HEK293T (cell line): ENCODE measurements around the gene LRRC1.

Experiments used
- CTCF ChIA-PET: fragments of 350-600 bp; formaldehyde crosslinking; extraction: SDS; loops from one replicate; lab custom pipeline; 2021; ENCODE audit warnings: antibody characterized with exemption, inconsistent platforms; lab: Yijun Ruan, JAX
- POLR2A ChIA-PET: fragments of 350-600 bp; formaldehyde crosslinking; extraction: SDS; loops from one replicate; lab custom pipeline; 2020; ENCODE audit warnings: antibody characterized with exemption, inconsistent platforms; lab: Yijun Ruan, JAX
- DNase-seq: peaks from one replicate; pipeline ENCODE4 v3.0.0; 2012; ENCODE audit warnings: mixed read lengths; ENCODE audit errors: extremely low spot score
- ARNT ChIP-seq: fragments of 450-650 bp; IDR thresholded peaks from 2 replicates; pipeline ENCODE4 v1.6.1; 2017; ENCODE audit warnings: mild to moderate bottlenecking
- BHLHE40 ChIP-seq: fragments of 450-650 bp; IDR thresholded peaks from 2 replicates; pipeline ENCODE4 v1.6.1; 2016; ENCODE audit warnings: mild to moderate bottlenecking, moderate library complexity, borderline replicate concordance
- CTBP1 ChIP-seq: fragments of 450-650 bp; IDR thresholded peaks from 2 replicates; pipeline ENCODE4 v1.6.1; 2016; ENCODE audit warnings: borderline replicate concordance
- ELF4 ChIP-seq: fragments of 450-650 bp; IDR thresholded peaks from 2 replicates; pipeline ENCODE4 v1.6.1; 2017; ENCODE audit warnings: antibody characterized with exemption
- FOXA1 ChIP-seq: fragments of 450-650 bp; IDR thresholded peaks from 2 replicates; pipeline ENCODE4 v1.6.1; 2016; ENCODE audit warnings: mild to moderate bottlenecking
- FOXK2 ChIP-seq: fragments of 450-650 bp; IDR thresholded peaks from 2 replicates; pipeline ENCODE4 v1.6.1; 2016; ENCODE audit warnings: mild to moderate bottlenecking
- FOXM1 ChIP-seq: fragments of 450-650 bp; IDR thresholded peaks from 2 replicates; pipeline ENCODE4 v1.6.1; 2017; ENCODE audit warnings: mild to moderate bottlenecking, borderline replicate concordance
- HDGF ChIP-seq: fragments of 450-650 bp; IDR thresholded peaks from 2 replicates; pipeline ENCODE4 v1.6.1; 2017; ENCODE audit warnings: antibody characterized with exemption, borderline replicate concordance
- L3MBTL2 ChIP-seq: fragments of 450-650 bp; conservative IDR thresholded peaks from 2 replicates; pipeline ENCODE4 v1.6.1; 2016; ENCODE audit warnings: mild to moderate bottlenecking
- LEF1 ChIP-seq: fragments of 450-650 bp; IDR thresholded peaks from 2 replicates; pipeline ENCODE4 v1.6.1; 2017; ENCODE audit warnings: mild to moderate bottlenecking, borderline replicate concordance
- NFRKB ChIP-seq: fragments of 450-650 bp; IDR thresholded peaks from 2 replicates; pipeline ENCODE4 v1.6.1; 2016; ENCODE audit warnings: mild to moderate bottlenecking, moderate library complexity
- SP1 ChIP-seq: fragments of 450-650 bp; IDR thresholded peaks from 2 replicates; pipeline ENCODE4 v1.6.1; 2017
- SUZ12 ChIP-seq: fragments of 450-650 bp; IDR thresholded peaks from 2 replicates; pipeline ENCODE4 v1.6.1; 2016; ENCODE audit warnings: mild to moderate bottlenecking
- TARDBP ChIP-seq: fragments of 450-650 bp; IDR thresholded peaks from 2 replicates; pipeline ENCODE4 v1.6.1; 2016
- ZNF384 ChIP-seq: fragments of 450-650 bp; IDR thresholded peaks from 2 replicates; pipeline ENCODE4 v1.6.1; 2016
- TF ChIP-seq, protein P1 (sequence below): fragments of 450-650 bp; IDR thresholded peaks from 2 replicates; pipeline ENCODE4 v1.6.1; 2016

The LRRC1 gene

DNA sequence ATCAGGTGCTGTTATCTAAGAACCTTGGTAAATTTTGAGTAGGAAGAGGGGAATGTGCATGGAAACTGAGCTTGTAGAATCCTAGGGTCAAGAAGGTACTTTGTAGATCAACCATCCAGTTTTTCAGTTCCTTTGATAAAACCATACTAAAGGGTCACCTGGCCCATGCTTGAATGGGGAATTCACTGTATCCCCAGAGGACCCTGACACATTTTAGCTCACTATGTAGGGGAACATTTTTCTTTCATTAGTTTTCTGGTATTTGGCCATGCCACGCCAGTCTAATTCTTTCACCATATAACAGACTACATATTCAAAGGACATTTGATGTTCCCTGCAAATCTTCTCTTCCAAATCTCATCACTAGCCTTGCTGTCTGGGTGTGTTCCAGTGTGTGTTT is 29.9 kb downstream of the LRRC1 start:
- ChIA-PET POLR2A (no interaction called here), CTCF (no interaction called here)
- no peak for TF ChIP-seq ELF4
- no peak for TF ChIP-seq BHLHE40
- no peak for TF ChIP-seq SP1
- TF ChIP-seq NFRKB: no peak
- TF ChIP-seq ZNF384: no peak
- TF ChIP-seq L3MBTL2: no peak
- no peak for TF ChIP-seq TARDBP
- no peak for TF ChIP-seq LEF1
- TF ChIP-seq FOXA1: no peak
- no peak for TF ChIP-seq FOXM1
- no peak for TF ChIP-seq ARNT
- no peak for TF ChIP-seq SUZ12
- TF ChIP-seq HDGF: no peak
- no peak for TF ChIP-seq CTBP1
- no peak for DNase-seq

DNA sequence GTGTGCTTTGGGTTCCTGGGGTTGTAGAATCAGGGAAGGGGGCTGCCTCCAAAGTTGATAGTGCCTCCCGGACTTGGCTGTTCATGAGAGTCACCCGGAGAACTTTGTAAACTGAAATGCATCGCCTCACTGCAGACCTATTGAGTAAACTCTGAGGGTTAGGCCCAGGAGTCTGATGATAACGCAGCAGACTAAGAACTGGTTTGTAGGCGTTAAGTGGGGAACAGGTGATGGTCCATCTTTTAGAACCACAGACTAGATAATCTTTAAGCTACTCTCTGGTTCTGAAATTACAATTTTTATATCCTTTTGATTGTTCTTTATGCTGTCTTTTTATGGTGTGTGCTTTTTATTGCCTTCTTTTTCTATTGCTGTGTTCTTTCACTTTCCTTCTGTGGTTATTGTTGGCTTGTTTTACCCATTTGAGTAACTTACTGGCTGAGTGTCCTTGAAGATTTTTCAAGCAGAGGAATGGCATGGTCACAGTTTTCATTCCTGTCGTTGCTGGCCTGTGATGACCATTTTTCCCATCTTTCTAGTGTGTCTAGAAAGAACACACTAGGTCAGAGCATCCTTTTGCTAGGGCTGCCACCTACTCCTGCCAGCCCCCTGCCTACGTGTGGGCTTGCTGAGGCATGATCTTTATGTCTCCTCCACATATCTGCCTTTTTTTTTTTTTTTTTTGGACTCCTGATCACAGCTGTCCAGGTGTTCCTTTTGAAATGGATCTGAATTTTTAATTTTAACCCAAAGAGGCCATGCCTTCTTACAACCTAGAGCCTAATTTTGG is 30.9 kb downstream of the LRRC1 start:
- POLR2A ChIA-PET: no interaction called here
- CTCF ChIA-PET: no interaction called here
- DNase-seq: no peak
- no peak for TF ChIP-seq NFRKB
- no peak for TF ChIP-seq CTBP1
- TF ChIP-seq FOXA1: no peak
- TF ChIP-seq FOXK2: no peak

DNA sequence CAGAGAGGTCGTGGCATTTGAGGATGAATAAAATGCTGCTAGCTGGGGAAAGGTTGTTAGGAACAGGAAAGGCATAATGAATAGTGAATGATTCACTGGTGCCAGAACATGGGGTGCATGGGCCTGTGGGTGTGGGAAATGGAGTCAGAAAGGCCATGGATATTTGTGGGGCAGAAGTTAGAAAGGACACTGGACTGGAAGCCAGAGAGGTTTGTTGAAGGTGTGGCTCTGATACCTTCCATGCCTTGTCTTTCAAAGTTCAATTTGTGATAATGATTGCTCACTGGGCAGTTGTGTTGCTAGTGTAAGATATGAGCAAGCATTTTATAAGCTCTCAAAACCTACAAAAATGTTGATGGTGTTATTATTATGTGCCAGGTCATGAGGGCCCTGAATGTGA is 32.7 kb downstream of the LRRC1 start:
- TF ChIP-seq ARNT (no peak), BHLHE40 (no peak), FOXK2 (no peak), L3MBTL2 (no peak), TARDBP (no peak), ZNF384 (no peak), ELF4 (no peak), SUZ12 (no peak), LEF1 (no peak), HDGF (no peak), CTBP1 (no peak), NFRKB (no peak), FOXM1 (no peak), SP1 (no peak), FOXA1 (no peak)
- TF ChIP-seq, protein P1, sequence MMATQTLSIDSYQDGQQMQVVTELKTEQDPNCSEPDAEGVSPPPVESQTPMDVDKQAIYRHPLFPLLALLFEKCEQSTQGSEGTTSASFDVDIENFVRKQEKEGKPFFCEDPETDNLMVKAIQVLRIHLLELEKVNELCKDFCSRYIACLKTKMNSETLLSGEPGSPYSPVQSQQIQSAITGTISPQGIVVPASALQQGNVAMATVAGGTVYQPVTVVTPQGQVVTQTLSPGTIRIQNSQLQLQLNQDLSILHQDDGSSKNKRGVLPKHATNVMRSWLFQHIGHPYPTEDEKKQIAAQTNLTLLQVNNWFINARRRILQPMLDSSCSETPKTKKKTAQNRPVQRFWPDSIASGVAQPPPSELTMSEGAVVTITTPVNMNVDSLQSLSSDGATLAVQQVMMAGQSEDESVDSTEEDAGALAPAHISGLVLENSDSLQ: no peak
- POLR2A ChIA-PET: interaction anchor here (1.4 kb wide), 1 partner anchor 32 kb away, joined by 3 read pairs; the partner anchor contains the start of gene LRRC1
- no peak for DNase-seq
- CTCF ChIA-PET: interaction anchor here (0.6 to 1.5 kb wide), 2 partner anchors 14 to 115 kb away, joined by 3 to 4 read pairs; no protein-coding TSS in a partner anchor

DNA sequence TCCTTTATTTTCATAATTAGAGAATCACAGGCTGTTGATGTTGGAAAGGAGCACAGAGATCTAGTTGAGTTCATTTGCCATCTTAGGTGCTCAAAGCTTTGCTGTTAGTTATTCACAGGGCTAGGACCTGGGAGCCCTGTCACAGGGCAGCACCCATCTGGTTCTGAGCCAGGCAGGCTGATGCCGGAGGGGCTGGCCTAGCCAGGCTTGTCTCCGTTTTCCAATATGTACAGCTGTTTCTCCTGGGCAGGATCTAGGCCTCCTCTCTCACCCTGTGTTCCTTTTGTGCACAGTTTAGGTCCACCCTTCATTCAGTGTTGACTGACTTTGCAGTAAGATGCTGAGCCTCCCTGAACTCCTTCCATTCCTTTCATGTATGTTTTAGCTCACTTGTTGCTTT is 33.4 kb downstream of the LRRC1 start:
- POLR2A ChIA-PET: interaction anchor here (1.4 kb wide), 1 partner anchor 33 kb away, joined by 3 read pairs; the partner anchor contains the start of gene LRRC1
- no peak for DNase-seq
- TF ChIP-seq FOXA1: no peak
- no peak for TF ChIP-seq SUZ12
- no peak for TF ChIP-seq L3MBTL2
- TF ChIP-seq FOXM1: no peak
- CTCF ChIA-PET: interaction anchor here (0.6 to 1.5 kb wide), 4 partner anchors 12 to 115 kb away, joined by 3 to 4 read pairs (median 4); no protein-coding TSS in a partner anchor

DNA sequence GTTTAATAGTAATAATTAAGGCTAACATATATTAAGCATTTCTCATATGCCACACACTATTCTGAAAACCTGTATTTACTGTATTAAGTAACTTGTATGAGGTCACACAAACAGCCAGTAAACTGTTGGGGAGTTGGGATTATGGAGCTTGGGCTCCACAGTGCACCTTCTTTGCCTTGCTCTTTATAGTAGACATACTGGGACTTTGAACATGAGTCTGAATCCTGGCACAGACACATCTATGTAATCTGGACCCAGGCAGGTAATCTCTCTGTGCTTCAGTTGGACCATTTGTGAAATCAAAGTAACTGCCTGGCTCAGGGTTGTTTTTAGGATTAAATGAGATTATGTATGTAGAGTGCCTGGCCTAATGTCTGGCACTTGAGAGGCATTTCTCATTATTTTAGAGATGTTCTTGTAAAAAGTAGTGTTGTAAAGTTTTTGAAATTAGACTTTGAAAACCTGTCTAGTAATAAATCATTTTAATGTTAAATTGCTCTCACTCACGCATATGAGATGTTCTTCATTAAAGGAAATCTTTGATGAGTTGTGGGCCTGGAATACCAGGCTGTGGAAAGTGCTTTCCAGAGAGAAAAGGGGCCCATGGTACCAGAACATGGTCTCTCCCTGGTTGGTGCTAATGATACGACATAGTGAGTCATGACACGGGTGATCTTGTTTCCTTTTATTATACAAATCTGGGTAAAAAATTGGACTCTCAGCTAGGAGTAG is 34.3 kb downstream of the LRRC1 start:
- DNase-seq: no peak
- no peak for TF ChIP-seq FOXA1
- no peak for TF ChIP-seq NFRKB
- TF ChIP-seq ZNF384: no peak
- no peak for TF ChIP-seq SP1
- TF ChIP-seq FOXM1: no peak
- no peak for TF ChIP-seq CTBP1
- no peak for TF ChIP-seq BHLHE40
- TF ChIP-seq ELF4: no peak
- TF ChIP-seq FOXK2: no peak
- TF ChIP-seq, protein P1: peak; percentile 71
- TF ChIP-seq TARDBP: no peak
- TF ChIP-seq LEF1: no peak
- no peak for TF ChIP-seq HDGF
- TF ChIP-seq ARNT: 0 out of 2 replicates have a peak, but pooled peaks have one; percentile 31
- no peak for TF ChIP-seq SUZ12
- TF ChIP-seq L3MBTL2: no peak
- ChIA-PET POLR2A (no interaction called here), CTCF (interaction anchor here (0.9 kb wide), 1 partner anchor 13 kb away, joined by 3 read pairs; no protein-coding TSS in a partner anchor)

DNA sequence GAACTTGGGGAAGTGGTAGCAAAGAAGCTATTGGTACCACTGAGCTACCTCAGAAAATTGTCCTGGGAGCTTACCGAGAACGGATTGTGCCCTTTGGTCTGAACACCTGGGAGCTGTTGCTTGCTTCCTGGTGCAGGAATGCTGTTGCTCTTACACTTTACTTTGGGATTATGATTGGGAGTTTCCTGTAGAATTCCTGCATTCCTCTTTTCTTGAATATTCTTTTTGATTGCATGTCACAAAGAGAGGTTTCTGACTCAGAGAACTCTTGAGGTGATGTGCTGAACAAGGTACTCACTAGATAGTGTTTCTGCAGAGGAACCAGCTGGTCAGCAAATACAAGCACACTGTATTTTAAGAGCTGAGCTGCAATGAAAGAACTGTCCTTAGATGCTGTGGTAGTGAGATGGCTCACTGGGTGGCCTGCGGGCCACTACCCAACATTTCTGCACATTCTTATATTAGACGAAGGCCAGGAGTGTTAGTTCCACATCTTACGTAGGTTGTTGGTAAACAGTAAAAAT is 35.0 kb downstream of the LRRC1 start:
- TF ChIP-seq CTBP1: no peak
- TF ChIP-seq FOXM1: no peak
- TF ChIP-seq ZNF384: no peak
- TF ChIP-seq HDGF: no peak
- TF ChIP-seq, protein P1: no peak
- no peak for TF ChIP-seq FOXK2
- TF ChIP-seq TARDBP: no peak
- TF ChIP-seq SP1: no peak
- no peak for TF ChIP-seq NFRKB
- no peak for TF ChIP-seq SUZ12
- no peak for TF ChIP-seq ELF4
- TF ChIP-seq L3MBTL2: no peak
- POLR2A ChIA-PET: interaction anchor here (1.0 kb wide), 1 partner anchor 37 kb away, joined by 3 read pairs; no protein-coding TSS in a partner anchor
- DNase-seq: no peak
- CTCF ChIA-PET: no interaction called here
